Activated effector memory CD4-positive, alpha-beta T cell treated with anti-CD3 and anti-CD28 coated beads, Interleukin-2, amount 50 U/mL, for 16 hours (primary cell): Measurements from ENCODE around the gene HOXC4.

ENCODE experiments used
- DNase-seq: peaks from one replicate; pipeline ENCODE4 v3.0.0-alpha.2; 2020

The HOXC4 gene

GRCh38 chr12:54016051-54016450 lies 37.6 kb upstream of the HOXC4 start:
- DNase-seq: no peak

- no peak for DNase-seq
Measured at GRCh38 chr12:54016478-54016964, 37.1 kb upstream of the HOXC4 start.

GRCh38 chr12:54017027-54017788 lies 36.4 kb upstream of the HOXC4 start:
- no peak for DNase-seq

GRCh38 chr12:54017878-54018467 lies 35.7 kb upstream of the HOXC4 start:
- peak; percentile 87 for DNase-seq

GRCh38 chr12:54018468-54018984 lies 35.1 kb upstream of the HOXC4 start:
- no peak for DNase-seq

- DNase-seq: no peak
Measured at GRCh38 chr12:54019091-54019811, 34.4 kb upstream of the HOXC4 start.

- no peak for DNase-seq
Measured at GRCh38 chr12:54019924-54020590, 33.6 kb upstream of the HOXC4 start.

- DNase-seq: no peak
Measured at GRCh38 chr12:54020591-54021405, 32.8 kb upstream of the HOXC4 start.

- DNase-seq: no peak
Measured at GRCh38 chr12:54021432-54022013, 32.1 kb upstream of the HOXC4 start.

- DNase-seq: no peak
Measured at GRCh38 chr12:54022960-54023884, 30.4 kb upstream of the HOXC4 start.

GRCh38 chr12:54024127-54024526 lies 29.5 kb upstream of the HOXC4 start:
- no peak for DNase-seq

- no peak for DNase-seq
Measured at GRCh38 chr12:54024581-54025305, 28.9 kb upstream of the HOXC4 start.

- no peak for DNase-seq
Measured at GRCh38 chr12:54025499-54026405, 27.9 kb upstream of the HOXC4 start.

- DNase-seq: no peak
Measured at GRCh38 chr12:54026640-54027441, 26.8 kb upstream of the HOXC4 start.

- no peak for DNase-seq
Measured at GRCh38 chr12:54027442-54027786, 26.2 kb upstream of the HOXC4 start.

- DNase-seq: no peak
Measured at GRCh38 chr12:54028314-54029201, 25.1 kb upstream of the HOXC4 start, which contains the start of gene HOXC6. Gene HOXC6, plus strand, starts transcription at chr12:54028440. Its CDS starts 82 bp downstream, at chr12:54028522.
